Activated naive CD8-positive, alpha-beta T cell treated with anti-CD3 and anti-CD28 coated beads for 36 hours (primary cell): ENCODE measurements around the gene PLD1. TPM values are rescaled to one million over a fixed set of nuclear protein-coding genes. Genes with fewer than 3 reads are reported as not detected.
"Not testable (repeated sequence)": the region's sequence is repeated elsewhere in the genome, so short reads cannot be mapped to it uniquely, and the experiment has no call there.

Source experiments
- DNase-seq: peaks from one replicate; pipeline ENCODE4 v3.0.0; 2021
- H3K27ac Mint-ChIP-seq: one replicate; pipeline ENCODE4 v1.8.0; 2022; ENCODE audit warnings: mild to moderate bottlenecking, moderate library complexity, mixed read lengths
- H3K27me3 Mint-ChIP-seq: one replicate; pipeline ENCODE4 v1.8.0; 2022; ENCODE audit warnings: mild to moderate bottlenecking, mixed read lengths
- H3K36me3 Mint-ChIP-seq: one replicate; pipeline ENCODE4 v1.8.0; 2021; ENCODE audit warnings: mild to moderate bottlenecking, mixed read lengths
- H3K4me1 Mint-ChIP-seq: one replicate; pipeline ENCODE4 v1.8.0; 2021; ENCODE audit warnings: mixed read lengths
- H3K4me3 Mint-ChIP-seq: one replicate; pipeline ENCODE4 v1.8.0; 2022; ENCODE audit warnings: mild to moderate bottlenecking, moderate library complexity, mixed read lengths
- H3K9me3 Mint-ChIP-seq: one replicate; pipeline ENCODE4 v1.8.0; 2022; ENCODE audit warnings: mixed read lengths
- total RNA-seq, 2 experiments: library from RNA; stranded (reverse); gene quantifications; one replicate each; pipeline ENCODE4 v1.2.3, GENCODE V29; 2021

Gene PLD1
- total RNA-seq, 2 experiments from 2014 or later: 0.18 to 0.52 TPM

- no peak overlapping the region for H3K4me3 Mint-ChIP-seq
- H3K27me3 Mint-ChIP-seq: no peaks in the 10 kb centered on the region
- H3K27ac Mint-ChIP-seq: no peak overlapping the region
- no peak for DNase-seq
- H3K9me3 Mint-ChIP-seq: no peaks in the 10 kb centered on the region
- no peaks in the 10 kb centered on the region for H3K4me1 Mint-ChIP-seq
- no peaks in the 10 kb centered on the region for H3K36me3 Mint-ChIP-seq
Observed at GRCh38 chr3:171636666-171637065, 173.6 kb downstream of the PLD1 start.

- H3K27ac Mint-ChIP-seq: no peak overlapping the region
- no peak overlapping the region for H3K4me3 Mint-ChIP-seq
- no peaks in the 10 kb centered on the region for H3K27me3 Mint-ChIP-seq
- H3K4me1 Mint-ChIP-seq: no peaks in the 10 kb centered on the region
- no peaks in the 10 kb centered on the region for H3K9me3 Mint-ChIP-seq
- H3K36me3 Mint-ChIP-seq: no peaks in the 10 kb centered on the region
- no peak for DNase-seq
Observed at GRCh38 chr3:171632766-171633165, 177.5 kb downstream of the PLD1 start.

- H3K4me1 Mint-ChIP-seq, DNase-seq, H3K36me3 Mint-ChIP-seq, H3K27ac Mint-ChIP-seq, H3K4me3 Mint-ChIP-seq, H3K27me3 Mint-ChIP-seq: not testable (repeated sequence)
- peaks cover 11% of the 10 kb centered on the region for H3K9me3 Mint-ChIP-seq
Observed at GRCh38 chr3:171626799-171627198, 183.5 kb downstream of the PLD1 start.

GRCh38 chr3:171622126-171622525, 188.2 kb downstream of the PLD1 start:
- no peak for DNase-seq
- peaks cover 10% of the 10 kb centered on the region for H3K9me3 Mint-ChIP-seq
- no peak overlapping the region for H3K4me3 Mint-ChIP-seq
- H3K36me3 Mint-ChIP-seq: peaks cover 1% of the 10 kb centered on the region
- no peaks in the 10 kb centered on the region for H3K4me1 Mint-ChIP-seq
- H3K27ac Mint-ChIP-seq: no peak overlapping the region
- peaks cover 5% of the 10 kb centered on the region for H3K27me3 Mint-ChIP-seq

GRCh38 chr3:171620825-171621434, 189.4 kb downstream of the PLD1 start:
- H3K27me3 Mint-ChIP-seq: peaks cover 14% of the 10 kb centered on the region
- no peak for DNase-seq

GRCh38 chr3:171616798-171617197, 193.5 kb downstream of the PLD1 start:
- Mint-ChIP-seq H3K27ac (no peak overlapping the region), H3K4me3 (no peak overlapping the region), H3K4me1 (no peaks in the 10 kb centered on the region), H3K27me3 (peaks cover 14% of the 10 kb centered on the region), H3K36me3 (no peaks in the 10 kb centered on the region), H3K9me3 (no peaks in the 10 kb centered on the region)
- no peak for DNase-seq

More at GRCh38 chr3:171620825-171621434, 189.4 kb downstream of the PLD1 start:
- Mint-ChIP-seq H3K36me3 (no peaks in the 10 kb centered on the region), H3K4me1 (no peaks in the 10 kb centered on the region), H3K27ac (no peak overlapping the region), H3K9me3 (peaks cover 8% of the 10 kb centered on the region), H3K4me3 (no peak overlapping the region)

GRCh38 chr3:171615686-171616085, 194.6 kb downstream of the PLD1 start:
- H3K4me3 Mint-ChIP-seq: no peak overlapping the region
- H3K27me3 Mint-ChIP-seq: peaks cover 14% of the 10 kb centered on the region

GRCh38 chr3:171615281-171615680, 195.0 kb downstream of the PLD1 start:
- Mint-ChIP-seq H3K9me3 (no peaks in the 10 kb centered on the region), H3K4me1 (no peaks in the 10 kb centered on the region), H3K27ac (no peak overlapping the region), H3K27me3 (peaks cover 14% of the 10 kb centered on the region), H3K4me3 (no peak overlapping the region), H3K36me3 (no peaks in the 10 kb centered on the region)
- DNase-seq: no peak

More at GRCh38 chr3:171615686-171616085, 194.6 kb downstream of the PLD1 start:
- DNase-seq: no peak
- Mint-ChIP-seq H3K27ac (no peak overlapping the region), H3K9me3 (no peaks in the 10 kb centered on the region), H3K4me1 (no peaks in the 10 kb centered on the region), H3K36me3 (no peaks in the 10 kb centered on the region)

- H3K4me3 Mint-ChIP-seq: no peak overlapping the region
- no peaks in the 10 kb centered on the region for H3K4me1 Mint-ChIP-seq
- H3K27ac Mint-ChIP-seq: no peak overlapping the region
- H3K27me3 Mint-ChIP-seq: peaks cover 14% of the 10 kb centered on the region
- H3K36me3 Mint-ChIP-seq: no peaks in the 10 kb centered on the region
- peak; percentile 1 for DNase-seq
- no peaks in the 10 kb centered on the region for H3K9me3 Mint-ChIP-seq
Observed at GRCh38 chr3:171614318-171614921, 195.9 kb downstream of the PLD1 start.

- H3K36me3 Mint-ChIP-seq: no peaks in the 10 kb centered on the region
- no peak overlapping the region for H3K4me3 Mint-ChIP-seq
- no peaks in the 10 kb centered on the region for H3K9me3 Mint-ChIP-seq
- H3K27me3 Mint-ChIP-seq: no peaks in the 10 kb centered on the region
- no peak for DNase-seq
- H3K27ac Mint-ChIP-seq: no peak overlapping the region
- no peaks in the 10 kb centered on the region for H3K4me1 Mint-ChIP-seq
Observed at GRCh38 chr3:171607452-171607851, 202.8 kb downstream of the PLD1 start.

GRCh38 chr3:171606151-171606751, 204.0 kb downstream of the PLD1 start:
- Mint-ChIP-seq H3K27me3 (no peaks in the 10 kb centered on the region), H3K4me3 (no peak overlapping the region), H3K4me1 (no peaks in the 10 kb centered on the region), H3K27ac (no peak overlapping the region), H3K9me3 (no peaks in the 10 kb centered on the region), H3K36me3 (no peaks in the 10 kb centered on the region)
- no peak for DNase-seq

- H3K27me3 Mint-ChIP-seq: no peaks in the 10 kb centered on the region
- no peak overlapping the region for H3K4me3 Mint-ChIP-seq
- DNase-seq: no peak
- no peak overlapping the region for H3K27ac Mint-ChIP-seq
- no peaks in the 10 kb centered on the region for H3K4me1 Mint-ChIP-seq
- H3K9me3 Mint-ChIP-seq: no peaks in the 10 kb centered on the region
- no peaks in the 10 kb centered on the region for H3K36me3 Mint-ChIP-seq
Observed at GRCh38 chr3:171604370-171604769, 205.9 kb downstream of the PLD1 start.

- Mint-ChIP-seq H3K27ac (no peak overlapping the region), H3K9me3 (no peaks in the 10 kb centered on the region), H3K4me3 (no peak overlapping the region), H3K27me3 (no peaks in the 10 kb centered on the region), H3K4me1 (no peaks in the 10 kb centered on the region), H3K36me3 (no peaks in the 10 kb centered on the region)
- no peak for DNase-seq
Observed at GRCh38 chr3:171602072-171602471, 208.2 kb downstream of the PLD1 start.

- Mint-ChIP-seq H3K9me3 (no peaks in the 10 kb centered on the region), H3K27ac (no peak overlapping the region), H3K36me3 (no peaks in the 10 kb centered on the region), H3K27me3 (no peaks in the 10 kb centered on the region), H3K4me1 (no peaks in the 10 kb centered on the region), H3K4me3 (no peak overlapping the region)
- no peak for DNase-seq
Observed at GRCh38 chr3:171600030-171600429, 210.3 kb downstream of the PLD1 start.

- Mint-ChIP-seq H3K36me3 (no peaks in the 10 kb centered on the region), H3K9me3 (no peaks in the 10 kb centered on the region), H3K4me1 (no peaks in the 10 kb centered on the region), H3K27me3 (no peaks in the 10 kb centered on the region), H3K4me3 (no peak overlapping the region), H3K27ac (no peak overlapping the region)
- DNase-seq: no peak
Observed at GRCh38 chr3:171598990-171599389, 211.3 kb downstream of the PLD1 start.

GRCh38 chr3:171592786-171593185, 217.5 kb downstream of the PLD1 start:
- Mint-ChIP-seq H3K4me1 (no peaks in the 10 kb centered on the region), H3K27me3 (no peaks in the 10 kb centered on the region), H3K36me3 (no peaks in the 10 kb centered on the region), H3K27ac (no peak overlapping the region), H3K9me3 (no peaks in the 10 kb centered on the region), H3K4me3 (no peak overlapping the region)
- DNase-seq: no peak
